AG09309 (cell line): ENCODE measurements around the gene KLHL11.

Experiments used
- DNase-seq: peaks from one replicate; pipeline ENCODE4 v3.0.0-alpha.2; 2010; ENCODE audit warnings: low read depth
- H3K4me3 ChIP-seq: 2 replicates; pipeline ENCODE4 v1.5.1; 2011; ENCODE audit warnings: mild to moderate bottlenecking, low read depth, low read length, moderate library complexity; ENCODE audit not compliant: control insufficient read depth
- CTCF ChIP-seq: IDR thresholded peaks from 2 replicates; pipeline ENCODE4 v1.5.1; 2011; ENCODE audit warnings: mild to moderate bottlenecking, low read depth, low read length, inconsistent platforms; ENCODE audit not compliant: insufficient read depth, control insufficient read depth; ENCODE audit errors: missing control alignments

The KLHL11 gene

DNA sequence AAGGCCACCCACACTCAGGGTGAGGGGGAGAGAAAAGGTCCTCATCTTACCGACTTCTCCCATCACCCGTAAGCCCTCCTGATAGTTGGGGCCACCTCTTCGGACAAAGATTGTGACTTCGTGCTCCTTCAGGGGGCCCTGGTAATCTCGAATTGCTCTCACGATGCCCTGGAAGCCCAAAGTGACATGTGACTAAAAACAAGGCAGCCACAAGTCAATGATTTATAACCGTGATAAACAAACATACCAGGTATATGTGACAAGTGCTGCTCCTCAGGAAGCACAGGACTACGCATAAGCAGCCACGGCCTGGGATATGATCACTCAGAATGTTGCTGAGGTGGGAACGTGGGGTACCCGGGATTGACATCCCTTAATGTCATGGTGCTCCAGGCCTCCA, 36.4 kb upstream of the KLHL11 start:
- no peak overlapping the region for H3K4me3 ChIP-seq
- no peak for TF ChIP-seq CTCF

GRCh38 chr17:41896726-41897125, 31.5 kb upstream of the KLHL11 start:
- TF ChIP-seq CTCF, result no peak
- no peak overlapping the region for H3K4me3 ChIP-seq
- DNase-seq, result no peak

More for the DNA sequence above, 36.4 kb upstream of the KLHL11 start:
- DNase-seq, result no peak

DNA sequence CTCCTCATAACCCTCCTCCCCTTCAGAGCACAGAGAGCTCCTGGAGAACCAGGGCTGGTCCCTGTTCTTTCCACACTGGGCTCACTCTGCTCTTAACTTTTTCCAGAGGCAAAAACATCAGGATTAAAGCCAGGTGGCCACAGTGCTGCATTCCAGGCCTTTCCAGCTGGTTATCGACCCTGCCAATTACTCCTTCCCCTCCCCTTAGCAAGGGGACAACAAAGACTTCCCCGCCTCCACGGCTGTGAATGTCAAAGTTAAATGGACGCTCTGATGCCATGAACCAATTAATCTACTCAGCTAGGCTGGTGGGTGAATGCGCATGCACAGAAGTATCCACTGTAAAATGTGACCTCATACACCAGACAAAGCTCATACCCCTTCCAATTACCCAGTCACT, 30.4 kb upstream of the KLHL11 start:
- DNase-seq, result no peak
- no peak for TF ChIP-seq CTCF
- no peak overlapping the region for H3K4me3 ChIP-seq

GRCh38 chr17:41894791-41895331, 29.6 kb upstream of the KLHL11 start:
- H3K4me3 ChIP-seq, result no peak overlapping the region
- DNase-seq, result peak; percentile 91
- no peak for TF ChIP-seq CTCF

GRCh38 chr17:41893384-41893783, 28.2 kb upstream of the KLHL11 start:
- no peak for TF ChIP-seq CTCF
- H3K4me3 ChIP-seq, result no peak overlapping the region
- no peak for DNase-seq

GRCh38 chr17:41892021-41892376, 26.8 kb upstream of the KLHL11 start:
- no peak overlapping the region for H3K4me3 ChIP-seq
- TF ChIP-seq CTCF, result no peak
- no peak for DNase-seq
